Lower lobe of right lung (tissue), 2 donors: ENCODE results near the gene PLVAP. TPM values are rescaled to one million over a fixed set of nuclear protein-coding genes. Genes with fewer than 3 reads are reported as not detected.

ENCODE experiments used
- ATAC-seq, 2 donors: fragments of 200-7000 bp; cut with Tn5 transposase; one replicate each; pipeline ENCODE4 v1.9.1; 2020 to 2022; ENCODE audit warnings: mild to moderate bottlenecking in 2 of 2, moderate library complexity in 2 of 2
- DNase-seq: peaks from one replicate; pipeline ENCODE4 v3.0.0-alpha.2; 2020
- H3K27ac ChIP-seq: fragments of 200-600 bp; one replicate; pipeline ENCODE4 v1.8.0; 2022
- H3K27me3 ChIP-seq: fragments of 200-600 bp; one replicate; pipeline ENCODE4 v1.8.0; 2022; ENCODE audit warnings: low read depth
- H3K36me3 ChIP-seq: fragments of 200-600 bp; one replicate; pipeline ENCODE4 v1.8.0; 2022; ENCODE audit warnings: mild to moderate bottlenecking
- H3K4me1 ChIP-seq: fragments of 200-600 bp; one replicate; pipeline ENCODE4 v1.8.0; 2022
- H3K4me3 ChIP-seq: fragments of 200-600 bp; one replicate; pipeline ENCODE4 v1.8.0; 2022; ENCODE audit warnings: mild to moderate bottlenecking
- H3K9me3 ChIP-seq: fragments of 200-600 bp; one replicate; pipeline ENCODE4 v1.8.0; 2022
- CTCF ChIP-seq: fragments of 200-600 bp; IDR thresholded peaks from one replicate; pipeline ENCODE4 v1.8.0; 2022; ENCODE audit warnings: antibody characterized with exemption, mild to moderate bottlenecking
- intact Hi-C: fragments of 100-400 bp; cut with DNase I; formaldehyde crosslinking; loops from one replicate; pipeline ENCODE4 v1.11.0; 2022
- total RNA-seq: library from RNA; stranded (reverse); fragmentation: NEBNext Ultra II Directional; extraction: Animal tissue kit (Norgen Biotek cat#: 25700); gene quantifications from one replicate; pipeline ENCODE4 v1.2.1, GENCODE V29; 2021
- donor health status: DM: no; HTN: yes; CAD: no; lungs with severe emphysema.

PLVAP gene
- total RNA-seq, 1 donor from 2014 or later: 25.9 TPM

- no peak overlapping the region for H3K27ac ChIP-seq
- H3K4me1 ChIP-seq: peaks cover 32% of the 10 kb centered on the region
- H3K4me3 ChIP-seq: no peak overlapping the region
- ATAC-seq (no peak), DNase-seq (no peak)
- H3K9me3 ChIP-seq: no peaks in the 10 kb centered on the region
- intact Hi-C loops: no loop called here
- no peak for TF ChIP-seq CTCF
- H3K27me3 ChIP-seq: no peaks in the 10 kb centered on the region
- peaks cover 8% of the 10 kb centered on the region for H3K36me3 ChIP-seq
Observed at GRCh38 chr19:17338433-17339078, 38.6 kb downstream of the PLVAP start.

GRCh38 chr19:17337675-17338432 is 39.3 kb downstream of the PLVAP start:
- H3K4me1 ChIP-seq: peaks cover 33% of the 10 kb centered on the region
- intact Hi-C loops: no loop called here
- H3K4me3 ChIP-seq: peak overlapping the region; percentile 96
- H3K27ac ChIP-seq: peak overlapping the region; percentile 95
- DNase-seq (no peak), ATAC-seq (no peak)
- no peaks in the 10 kb centered on the region for H3K9me3 ChIP-seq
- TF ChIP-seq CTCF: no peak
- peaks cover 8% of the 10 kb centered on the region for H3K36me3 ChIP-seq
- H3K27me3 ChIP-seq: no peaks in the 10 kb centered on the region

- peak; percentile 94 for ATAC-seq
- no peaks in the 10 kb centered on the region for H3K27me3 ChIP-seq
- H3K4me3 ChIP-seq: peak within 1 kb of the TSS; percentile 96
- H3K9me3 ChIP-seq: no peaks in the 10 kb centered on the region
- H3K27ac ChIP-seq: peak within 1 kb of the TSS; percentile 95
- peaks cover 8% of the 10 kb centered on the region for H3K36me3 ChIP-seq
- peaks cover 33% of the 10 kb centered on the region for H3K4me1 ChIP-seq
- peak; percentile 99 for DNase-seq
- no peak for TF ChIP-seq CTCF
- intact Hi-C loops: no loop called here
Observed at GRCh38 chr19:17336872-17337674, 40.1 kb downstream of the PLVAP start, which contains the start of gene GTPBP3. TSS of gene GTPBP3 (plus strand) at chr19:17337553. CDS start at chr19:17337612, 59 bp downstream.

GRCh38 chr19:17335575-17335974 is 41.6 kb downstream of the PLVAP start:
- Histone ChIP-seq H3K27ac (no peak overlapping the region), H3K9me3 (no peaks in the 10 kb centered on the region), H3K36me3 (no peaks in the 10 kb centered on the region), H3K4me1 (peaks cover 33% of the 10 kb centered on the region), H3K27me3 (no peaks in the 10 kb centered on the region), H3K4me3 (no peak overlapping the region)
- DNase-seq (no peak), ATAC-seq (no peak)
- intact Hi-C loops: no loop called here
- TF ChIP-seq CTCF: no peak
